ENCODE data around the gene ADM.

- TF ChIP-seq EZH2 (IDR thresholded peaks at IDR 0.05) (no peak), POLR2AphosphoS5 (IDR thresholded peaks at IDR 0.05; ENCODE audit: low read depth, low read length) (no peak), CTCF (IDR thresholded peaks at IDR 0.05 in 2 of 3, conservative IDR thresholded peaks at IDR 0.05 in 1 of 3; ENCODE audit: borderline replicate concordance in 1 of 3, insufficient read depth in 1 of 3, low read depth in 2 of 3, low read length in 2 of 3) (no peak)
These were observed 31.1 kb upstream of the ADM start for GRCh38 chr11:10273738-10274137.
